Activated T-helper 1 cell treated with Interleukin-2 at 50 U/mL for 16 hours (primary cell): ENCODE measurements around the gene STOM.

ENCODE experiments used
- DNase-seq: peaks from one replicate; pipeline ENCODE4 v3.0.0-alpha.2; 2020; ENCODE audit warnings: low read depth

Gene STOM

GRCh38 chr9:121348221-121348620 lies 21.8 kb downstream of the STOM start:
- DNase-seq: no peak

GRCh38 chr9:121345070-121345469 lies 25.0 kb downstream of the STOM start:
- DNase-seq: no peak

- DNase-seq: no peak
These were observed 25.9 kb downstream of the STOM start for GRCh38 chr9:121344184-121344583.

GRCh38 chr9:121340676-121341392 lies 29.2 kb downstream of the STOM start:
- no peak for DNase-seq

GRCh38 chr9:121339437-121339836 lies 30.6 kb downstream of the STOM start:
- no peak for DNase-seq

GRCh38 chr9:121336665-121337064 lies 33.4 kb downstream of the STOM start:
- no peak for DNase-seq

- no peak for DNase-seq
These were observed 35.9 kb downstream of the STOM start for GRCh38 chr9:121333950-121334773.

GRCh38 chr9:121331992-121332685 lies 37.9 kb downstream of the STOM start:
- no peak for DNase-seq

GRCh38 chr9:121331549-121331948 lies 38.5 kb downstream of the STOM start:
- no peak for DNase-seq

- no peak for DNase-seq
These were observed 41.0 kb downstream of the STOM start for GRCh38 chr9:121328876-121329681.

- no peak for DNase-seq
These were observed 41.6 kb downstream of the STOM start for GRCh38 chr9:121328476-121328875.

GRCh38 chr9:121326901-121327613 lies 43.0 kb downstream of the STOM start:
- no peak for DNase-seq

- no peak for DNase-seq
These were observed 43.8 kb downstream of the STOM start for GRCh38 chr9:121326130-121326838.

- no peak for DNase-seq
These were observed 44.7 kb downstream of the STOM start for GRCh38 chr9:121325387-121325786.

GRCh38 chr9:121324755-121325154 lies 45.3 kb downstream of the STOM start:
- no peak for DNase-seq

- DNase-seq: no peak
These were observed 45.7 kb downstream of the STOM start for GRCh38 chr9:121324316-121324715.

- no peak for DNase-seq
These were observed 46.5 kb downstream of the STOM start for GRCh38 chr9:121323449-121324151.

- DNase-seq: no peak
These were observed 47.2 kb downstream of the STOM start for GRCh38 chr9:121322737-121323448.

- DNase-seq: no peak
These were observed 47.9 kb downstream of the STOM start for GRCh38 chr9:121322037-121322736.
